Neutrophil (primary cell): ENCODE results near the gene SAMD3.
"Not testable (repeated sequence)": the region's sequence is repeated elsewhere in the genome, so short reads cannot be mapped to it uniquely, and the experiment has no call there.

ENCODE experiments used
- H3K27ac ChIP-seq: fragments of 200-600 bp; sonication (generic); 2 replicates; pipeline ENCODE4 v1.5.1; 2016; ENCODE audit warnings: mild to moderate bottlenecking, moderate library complexity
- H3K27me3 ChIP-seq: fragments of 200-600 bp; sonication (generic); 2 replicates; pipeline ENCODE4 v1.6.0; 2016; ENCODE audit warnings: mild to moderate bottlenecking
- H3K36me3 ChIP-seq: fragments of 200-600 bp; sonication (generic); 2 replicates; pipeline ENCODE4 v1.5.1; 2017
- H3K4me1 ChIP-seq, 2 experiments: fragments of 200-600 bp in 1 of 2; sonication (generic) in 1 of 2; 1 replicate in 1 of 2; 2 replicates in 1 of 2; pipeline versions ENCODE4 v1.5.1 to v1.6.1; 2013 to 2016; ENCODE audit warnings: low read depth in 1 of 2, low read length in 1 of 2, mild to moderate bottlenecking in 1 of 2, moderate library complexity in 1 of 2; ENCODE audit not compliant: control insufficient read depth in 1 of 2, insufficient read depth in 1 of 2
- H3K4me3 ChIP-seq, 2 experiments: fragments of 200-600 bp in 1 of 2; sonication (generic) in 1 of 2; 1 replicate in 1 of 2; 2 replicates in 1 of 2; pipeline ENCODE4 v1.5.1; 2013 to 2016; ENCODE audit warnings: low read depth in 1 of 2, low read length in 1 of 2, mild to moderate bottlenecking in 1 of 2, moderate library complexity in 1 of 2
- H3K9me3 ChIP-seq: fragments of 200-600 bp; sonication (generic); 2 replicates; pipeline ENCODE4 v1.5.1; 2016
- TF ChIP-seq, protein P1 (sequence below): fragments of 200-600 bp; sonication (generic); IDR thresholded peaks from 2 replicates; pipeline ENCODE4 v1.5.1; 2016; ENCODE audit warnings: antibody characterized with exemption

SAMD3 gene

GRCh38 chr6:130176378-130176777, 46.4 kb downstream of the SAMD3 start:
- no peaks in the 10 kb centered on the region for H3K4me1 ChIP-seq
- no peaks in the 10 kb centered on the region for H3K36me3 ChIP-seq
- H3K4me3 ChIP-seq, result no peak overlapping the region
- TF ChIP-seq, protein P1, sequence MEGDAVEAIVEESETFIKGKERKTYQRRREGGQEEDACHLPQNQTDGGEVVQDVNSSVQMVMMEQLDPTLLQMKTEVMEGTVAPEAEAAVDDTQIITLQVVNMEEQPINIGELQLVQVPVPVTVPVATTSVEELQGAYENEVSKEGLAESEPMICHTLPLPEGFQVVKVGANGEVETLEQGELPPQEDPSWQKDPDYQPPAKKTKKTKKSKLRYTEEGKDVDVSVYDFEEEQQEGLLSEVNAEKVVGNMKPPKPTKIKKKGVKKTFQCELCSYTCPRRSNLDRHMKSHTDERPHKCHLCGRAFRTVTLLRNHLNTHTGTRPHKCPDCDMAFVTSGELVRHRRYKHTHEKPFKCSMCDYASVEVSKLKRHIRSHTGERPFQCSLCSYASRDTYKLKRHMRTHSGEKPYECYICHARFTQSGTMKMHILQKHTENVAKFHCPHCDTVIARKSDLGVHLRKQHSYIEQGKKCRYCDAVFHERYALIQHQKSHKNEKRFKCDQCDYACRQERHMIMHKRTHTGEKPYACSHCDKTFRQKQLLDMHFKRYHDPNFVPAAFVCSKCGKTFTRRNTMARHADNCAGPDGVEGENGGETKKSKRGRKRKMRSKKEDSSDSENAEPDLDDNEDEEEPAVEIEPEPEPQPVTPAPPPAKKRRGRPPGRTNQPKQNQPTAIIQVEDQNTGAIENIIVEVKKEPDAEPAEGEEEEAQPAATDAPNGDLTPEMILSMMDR, result no peak
- no peak overlapping the region for H3K27ac ChIP-seq
- no peaks in the 10 kb centered on the region for H3K9me3 ChIP-seq
- no peaks in the 10 kb centered on the region for H3K27me3 ChIP-seq

DNA sequence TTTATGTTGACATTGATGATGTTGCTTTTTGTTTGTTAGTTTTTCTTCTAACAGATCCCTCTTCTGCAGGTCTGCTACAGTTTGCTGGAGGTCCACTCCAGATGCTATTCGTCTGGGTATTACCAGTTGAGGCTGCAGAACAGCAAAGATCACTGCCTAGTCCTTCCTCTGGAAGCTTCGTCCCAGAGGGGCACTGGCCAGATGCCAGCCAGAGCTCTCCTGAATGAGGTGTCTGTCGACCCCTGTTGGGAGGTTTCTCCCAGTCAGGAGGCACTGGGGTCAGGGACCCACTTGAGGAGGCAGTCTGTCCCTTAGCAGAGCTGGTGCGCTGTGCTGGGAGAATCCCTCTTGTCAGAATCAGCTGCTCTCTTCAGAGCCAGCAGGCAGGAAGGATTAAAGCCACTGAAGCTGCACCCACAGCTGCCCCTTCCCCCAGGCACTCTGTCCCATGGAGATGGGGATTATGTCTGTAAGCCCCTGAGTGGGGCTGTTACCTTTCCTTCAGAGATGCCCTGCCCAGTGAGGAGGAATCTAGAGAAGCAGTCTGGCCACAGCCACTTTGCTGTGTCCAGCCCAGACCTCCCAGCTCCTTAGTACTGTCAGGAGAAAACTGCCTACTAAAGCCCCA, 49.3 kb downstream of the SAMD3 start:
- H3K27ac ChIP-seq, H3K27me3 ChIP-seq, H3K36me3 ChIP-seq, H3K9me3 ChIP-seq, H3K4me3 ChIP-seq, H3K4me1 ChIP-seq: not testable (repeated sequence)

DNA sequence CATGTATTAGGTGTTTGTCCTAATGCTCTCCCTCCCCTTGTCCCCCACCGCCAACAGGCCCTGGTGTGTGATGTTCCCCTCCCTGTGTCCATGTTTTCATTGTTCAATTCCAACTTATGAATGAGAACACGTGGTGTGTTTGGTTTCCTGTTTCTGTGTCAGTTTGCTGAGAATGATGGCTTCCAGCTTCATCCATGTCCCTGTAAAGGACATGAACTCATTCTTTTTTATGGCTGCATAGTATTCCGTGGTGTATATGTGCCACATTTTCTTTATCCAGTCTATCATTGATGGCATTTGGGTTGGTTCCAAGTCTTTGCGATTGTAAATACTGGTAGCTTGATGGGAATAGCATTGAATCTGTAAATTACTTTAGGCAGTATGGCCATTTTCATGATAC, 52.6 kb downstream of the SAMD3 start:
- H3K4me3 ChIP-seq, H3K27me3 ChIP-seq, H3K36me3 ChIP-seq, H3K9me3 ChIP-seq, H3K27ac ChIP-seq, H3K4me1 ChIP-seq: not testable (repeated sequence)

DNA sequence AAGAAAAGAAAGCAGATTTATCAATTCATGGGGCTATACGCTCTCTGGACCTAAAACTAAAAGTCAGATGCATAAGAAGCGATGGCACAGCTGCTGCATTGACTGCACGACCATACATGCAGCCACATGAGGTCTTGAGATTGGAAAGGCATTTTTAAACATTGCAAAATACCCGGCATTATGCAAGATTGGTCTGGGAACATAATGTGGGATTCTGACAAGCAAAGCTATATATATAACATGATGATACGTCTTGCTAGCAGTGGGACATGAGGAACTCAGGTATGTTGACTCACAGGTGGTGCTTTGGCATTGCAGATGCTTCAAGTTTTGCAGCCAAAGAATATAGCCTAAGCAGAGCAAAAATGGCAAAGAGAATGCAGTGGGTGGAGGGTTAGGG, 55.1 kb downstream of the SAMD3 start:
- Histone ChIP-seq H3K4me3 (no peak overlapping the region), H3K36me3 (no peaks in the 10 kb centered on the region), H3K27ac (no peak overlapping the region), H3K9me3 (no peaks in the 10 kb centered on the region), H3K27me3 (no peaks in the 10 kb centered on the region), H3K4me1 (no peaks in the 10 kb centered on the region)
- TF ChIP-seq, protein P1, result no peak

- Histone ChIP-seq H3K27me3 (no peaks in the 10 kb centered on the region), H3K4me1 (no peaks in the 10 kb centered on the region), H3K36me3 (no peaks in the 10 kb centered on the region), H3K4me3 (no peak overlapping the region), H3K27ac (no peak overlapping the region), H3K9me3 (no peaks in the 10 kb centered on the region)
- TF ChIP-seq, protein P1, result no peak
These were observed 58.5 kb downstream of the SAMD3 start for GRCh38 chr6:130164251-130164650.

DNA sequence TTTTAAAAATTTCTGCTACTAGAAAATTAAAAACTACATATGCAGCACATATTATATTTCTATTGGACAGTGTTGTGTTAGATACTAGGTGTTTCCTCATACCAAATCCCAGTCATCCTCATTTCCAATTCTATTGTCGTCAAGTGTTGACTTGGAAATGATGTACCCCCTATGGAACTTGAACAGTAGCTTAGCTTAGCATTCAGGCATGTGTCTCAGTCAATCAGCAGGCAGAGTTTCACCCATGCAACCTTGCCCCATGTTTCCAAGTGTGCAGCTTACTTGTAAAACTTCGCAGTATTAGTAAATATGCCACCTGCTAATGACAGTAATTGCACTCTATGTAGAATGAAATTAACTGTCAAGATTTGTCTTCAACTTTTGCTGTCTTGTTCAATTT, 59.5 kb downstream of the SAMD3 start:
- TF ChIP-seq, protein P1, result no peak
- Histone ChIP-seq H3K4me3 (no peak overlapping the region), H3K27ac (no peak overlapping the region), H3K4me1 (no peaks in the 10 kb centered on the region), H3K9me3 (no peaks in the 10 kb centered on the region), H3K36me3 (no peaks in the 10 kb centered on the region), H3K27me3 (no peaks in the 10 kb centered on the region)

GRCh38 chr6:130162421-130162820, 60.3 kb downstream of the SAMD3 start:
- H3K27me3 ChIP-seq, result no peaks in the 10 kb centered on the region
- H3K4me1 ChIP-seq, result no peaks in the 10 kb centered on the region
- H3K36me3 ChIP-seq, result no peaks in the 10 kb centered on the region
- H3K4me3 ChIP-seq, result no peak overlapping the region
- TF ChIP-seq, protein P1, result no peak
- H3K9me3 ChIP-seq, result no peaks in the 10 kb centered on the region
- no peak overlapping the region for H3K27ac ChIP-seq
